Mesendoderm (in vitro differentiated cells): ENCODE measurements around the gene OMP.

Experiments
- DNase-seq: peaks from one replicate; pipeline ENCODE4 v3.0.0; 2013
- H2AK5ac ChIP-seq: 2 replicates; pipeline ENCODE4 v1.6.1; 2013; ENCODE audit warnings: low read length, inconsistent platforms
- H2BK120ac ChIP-seq: 2 replicates; pipeline ENCODE4 v1.6.1; 2013; ENCODE audit warnings: low read depth, mild to moderate bottlenecking, low read length, moderate library complexity, mixed read lengths
- H2BK15ac ChIP-seq: replicated peaks from 2 replicates; pipeline ENCODE4 v1.6.1; 2013; ENCODE audit warnings: low read depth, mild to moderate bottlenecking, moderate library complexity
- H2BK5ac ChIP-seq: 2 replicates; pipeline ENCODE4 v1.6.1; 2013; ENCODE audit warnings: low read length, inconsistent platforms
- H3K18ac ChIP-seq: 2 replicates; pipeline ENCODE4 v1.6.1; 2013; ENCODE audit warnings: mild to moderate bottlenecking, low read length, mixed read lengths
- H3K23ac ChIP-seq: one replicate; pipeline ENCODE4 v1.6.1; 2013; ENCODE audit warnings: low read length
- H3K27ac ChIP-seq: 2 replicates; pipeline ENCODE4 v1.5.1; 2013; ENCODE audit warnings: low read depth, mild to moderate bottlenecking, inconsistent platforms, low read length, moderate library complexity
- H3K27me3 ChIP-seq: 2 replicates; pipeline ENCODE4 v1.6.1; 2013; ENCODE audit warnings: low read length, control low read depth, mild to moderate bottlenecking, inconsistent platforms; ENCODE audit not compliant: insufficient read depth, poor library complexity
- H3K36me3 ChIP-seq: 2 replicates; pipeline ENCODE4 v1.6.1; 2013; ENCODE audit warnings: low read length, inconsistent platforms; ENCODE audit not compliant: control insufficient read depth, insufficient read depth
- H3K4ac ChIP-seq: one replicate; pipeline ENCODE4 v1.6.1; 2013; ENCODE audit warnings: low read depth, mild to moderate bottlenecking, low read length, moderate library complexity
- H3K4me1 ChIP-seq: 2 replicates; pipeline ENCODE4 v1.6.1; 2013; ENCODE audit warnings: low read depth, low read length, inconsistent platforms; ENCODE audit not compliant: control insufficient read depth
- H3K4me2 ChIP-seq: 2 replicates; pipeline ENCODE4 v1.6.1; 2013; ENCODE audit warnings: low read length
- H3K4me3 ChIP-seq: 2 replicates; pipeline ENCODE4 v1.5.1; 2013; ENCODE audit warnings: mild to moderate bottlenecking, low read length
- H3K56ac ChIP-seq: one replicate; pipeline ENCODE4 v1.6.1; 2013; ENCODE audit warnings: low read length
- H3K79me1 ChIP-seq: 2 replicates; pipeline ENCODE4 v1.6.1; 2013; ENCODE audit warnings: low read length, inconsistent platforms
- H3K79me2 ChIP-seq: 2 replicates; pipeline ENCODE4 v1.6.1; 2013; ENCODE audit warnings: mild to moderate bottlenecking, low read length; ENCODE audit not compliant: control insufficient read depth, insufficient read depth
- H3K9ac ChIP-seq: 2 replicates; pipeline ENCODE4 v1.6.1; 2013; ENCODE audit warnings: low read length, inconsistent platforms
- H4K5ac ChIP-seq: one replicate; pipeline ENCODE4 v1.6.1; 2013; ENCODE audit warnings: low read length
- H4K8ac ChIP-seq: one replicate; pipeline ENCODE4 v1.6.1; 2013; ENCODE audit warnings: low read depth, mild to moderate bottlenecking, control low read depth, low read length, moderate library complexity
- WGBS: extraction: QIAGEN DNeasy Blood & Tissue Kit; methylation state at CpG from one replicate; pipeline ENCODE4 v1.1.7; 2013; ENCODE audit warnings: low lambda C conversion rate, missing lambda C conversion rate; ENCODE audit not compliant: insufficient coverage; ENCODE audit errors: extremely low coverage; 5-methylcytosine and 5-hydroxymethylcytosine counted together

The OMP gene

DNA sequence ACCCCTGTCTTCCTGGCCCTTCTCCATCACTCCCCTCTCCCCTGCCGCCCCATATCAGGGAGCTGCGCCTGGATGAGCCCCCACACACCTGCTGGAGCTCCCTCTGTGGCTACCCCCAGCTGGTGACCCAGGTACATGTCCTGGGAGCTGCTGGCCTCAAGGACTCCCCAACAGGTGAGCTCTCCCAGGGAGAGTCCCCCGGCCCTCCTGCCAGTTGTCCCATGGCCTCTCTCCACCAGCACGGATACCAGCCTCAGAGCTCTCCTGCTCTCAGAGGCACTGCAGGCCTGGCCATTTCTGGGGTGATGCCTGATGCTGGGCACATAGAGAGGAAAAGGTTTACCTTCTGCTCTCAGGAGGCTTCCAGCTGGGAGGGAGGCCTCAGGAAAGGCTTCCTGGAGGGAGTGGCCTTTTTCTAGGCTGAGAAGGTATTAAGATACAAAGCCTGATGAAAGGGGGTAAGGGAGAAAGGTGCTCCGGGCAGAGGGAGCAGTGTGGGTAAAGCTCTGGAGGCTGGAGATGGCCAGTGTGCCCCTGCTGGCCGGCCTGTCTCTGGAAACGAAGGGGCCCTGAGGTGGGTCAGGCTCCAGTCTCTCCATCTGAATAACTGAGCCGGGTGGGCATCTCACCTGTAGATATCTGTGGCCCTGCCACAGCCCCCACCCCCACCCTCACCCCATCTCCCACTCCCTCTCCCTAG lies 19.4 kb downstream of the OMP start:
- no peaks in the 10 kb centered on the region for H3K4me1 ChIP-seq
- no peak overlapping the region for H3K9ac ChIP-seq
- H3K4me3 ChIP-seq, result no peak overlapping the region
- H3K27ac ChIP-seq, result no peak overlapping the region
- H2BK15ac ChIP-seq, result no peak overlapping the region
- H4K8ac ChIP-seq, result no peak overlapping the region
- no peaks in the 10 kb centered on the region for H3K36me3 ChIP-seq
- H3K23ac ChIP-seq, result no peak overlapping the region
- no peak overlapping the region for H3K56ac ChIP-seq
- H2BK5ac ChIP-seq, result no peak overlapping the region
- no peak overlapping the region for H3K4me2 ChIP-seq
- no CpG with 5 or more reads among the region's 8 CpGs for WGBS
- H3K4ac ChIP-seq, result no peak overlapping the region
- H3K18ac ChIP-seq, result no peak overlapping the region
- H4K5ac ChIP-seq, result no peak overlapping the region
- no peaks in the 10 kb centered on the region for H3K79me1 ChIP-seq
- H2BK120ac ChIP-seq, result no peak overlapping the region
- no peaks in the 10 kb centered on the region for H3K79me2 ChIP-seq
- no peak for DNase-seq
- H3K27me3 ChIP-seq, result no peaks in the 10 kb centered on the region
- H2AK5ac ChIP-seq, result no peak overlapping the region

DNA sequence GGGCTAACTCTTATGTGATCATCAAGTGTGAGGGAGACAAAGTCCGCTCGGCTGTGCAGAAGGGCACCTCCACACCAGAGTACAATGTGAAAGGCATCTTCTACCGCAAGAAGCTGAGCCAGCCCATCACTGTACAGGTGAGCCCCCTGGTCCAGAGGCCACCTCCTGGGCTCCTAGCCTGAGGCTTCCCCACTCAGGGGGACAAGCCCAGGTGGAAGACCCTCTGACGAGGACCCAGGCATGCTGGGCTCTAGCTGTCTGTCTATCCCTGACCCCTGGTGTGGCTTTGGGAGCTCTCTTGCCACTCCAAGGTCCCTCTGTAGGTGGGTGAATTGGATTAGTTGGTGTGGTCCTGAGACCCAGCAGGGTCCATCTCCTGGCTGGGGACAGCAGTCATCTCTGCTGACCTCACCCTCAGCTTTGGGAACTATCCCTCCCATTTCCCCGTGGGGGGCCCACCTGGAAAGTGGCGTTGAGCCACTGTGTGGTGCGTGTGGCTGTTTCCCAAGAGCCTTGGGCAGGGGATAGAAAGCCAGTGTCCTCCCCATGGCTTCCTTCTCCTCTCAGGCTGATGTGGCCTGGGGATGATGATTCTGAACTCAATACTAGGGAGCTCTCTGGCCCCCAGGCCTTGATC lies 20.1 kb downstream of the OMP start:
- no CpG with 5 or more reads among the region's 7 CpGs for WGBS
- no peak for DNase-seq
- Histone ChIP-seq H3K4me2 (no peak overlapping the region), H3K27me3 (no peaks in the 10 kb centered on the region), H2BK120ac (no peak overlapping the region), H3K4me3 (no peak overlapping the region), H3K9ac (no peak overlapping the region), H3K56ac (no peak overlapping the region), H3K18ac (no peak overlapping the region), H3K79me2 (no peaks in the 10 kb centered on the region), H2BK5ac (no peak overlapping the region), H3K23ac (no peak overlapping the region), H4K5ac (no peak overlapping the region), H3K27ac (no peak overlapping the region), H3K36me3 (no peaks in the 10 kb centered on the region), H2BK15ac (no peak overlapping the region), H3K4ac (no peak overlapping the region), H2AK5ac (no peak overlapping the region), H4K8ac (no peak overlapping the region), H3K4me1 (peaks cover 3% of the 10 kb centered on the region), H3K79me1 (no peaks in the 10 kb centered on the region)

DNA sequence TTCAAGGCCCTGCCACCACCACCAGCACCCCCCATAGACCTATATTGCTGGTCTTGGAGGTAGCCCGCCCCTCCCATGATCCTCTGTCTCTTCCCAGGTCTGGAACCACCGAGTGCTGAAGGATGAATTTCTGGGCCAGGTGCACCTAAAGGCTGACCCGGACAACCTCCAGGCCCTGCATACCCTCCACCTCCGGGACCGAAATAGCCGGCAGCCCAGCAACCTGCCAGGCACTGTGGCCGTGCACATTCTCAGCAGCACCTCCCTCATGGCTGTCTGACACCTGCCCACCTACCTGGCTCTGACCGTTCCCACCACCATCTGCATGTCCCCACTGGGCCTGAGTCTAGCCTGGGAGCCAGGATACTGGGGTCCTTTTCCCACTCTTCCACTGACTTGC lies 21.0 kb downstream of the OMP start:
- Histone ChIP-seq H2BK5ac (no peak overlapping the region), H3K4me3 (no peak overlapping the region), H3K4me1 (peaks cover 3% of the 10 kb centered on the region), H2BK120ac (no peak overlapping the region), H4K5ac (no peak overlapping the region), H3K36me3 (no peaks in the 10 kb centered on the region), H3K9ac (no peak overlapping the region), H2BK15ac (no peak overlapping the region), H3K27me3 (no peaks in the 10 kb centered on the region), H3K18ac (no peak overlapping the region), H3K23ac (no peak overlapping the region), H4K8ac (no peak overlapping the region), H3K27ac (no peak overlapping the region), H3K79me2 (no peaks in the 10 kb centered on the region), H2AK5ac (no peak overlapping the region), H3K4ac (no peak overlapping the region), H3K79me1 (no peaks in the 10 kb centered on the region), H3K4me2 (no peak overlapping the region), H3K56ac (no peak overlapping the region)
- DNase-seq, result no peak
- WGBS, result no CpG with 5 or more reads among the region's 8 CpGs

DNA sequence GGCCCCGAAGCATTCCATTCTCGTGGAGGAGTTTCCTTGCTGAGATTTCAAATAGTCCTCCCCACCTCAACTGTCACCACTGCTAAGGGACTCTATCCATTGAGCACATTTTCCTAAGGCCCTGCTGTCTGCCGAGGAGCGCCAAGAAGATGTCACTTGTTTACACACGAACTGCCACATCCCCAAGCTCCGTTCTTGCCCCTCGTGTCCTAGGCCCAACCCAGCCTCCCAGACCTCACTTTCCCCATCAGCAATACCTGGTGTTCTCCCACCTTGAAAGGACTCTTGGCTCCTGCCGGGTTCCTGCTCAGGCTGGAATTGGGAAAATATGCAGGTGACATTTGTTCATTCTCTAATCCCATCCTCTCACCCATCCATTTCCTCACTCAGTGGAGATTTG lies 21.4 kb downstream of the OMP start:
- no peaks in the 10 kb centered on the region for H3K79me2 ChIP-seq

DNA sequence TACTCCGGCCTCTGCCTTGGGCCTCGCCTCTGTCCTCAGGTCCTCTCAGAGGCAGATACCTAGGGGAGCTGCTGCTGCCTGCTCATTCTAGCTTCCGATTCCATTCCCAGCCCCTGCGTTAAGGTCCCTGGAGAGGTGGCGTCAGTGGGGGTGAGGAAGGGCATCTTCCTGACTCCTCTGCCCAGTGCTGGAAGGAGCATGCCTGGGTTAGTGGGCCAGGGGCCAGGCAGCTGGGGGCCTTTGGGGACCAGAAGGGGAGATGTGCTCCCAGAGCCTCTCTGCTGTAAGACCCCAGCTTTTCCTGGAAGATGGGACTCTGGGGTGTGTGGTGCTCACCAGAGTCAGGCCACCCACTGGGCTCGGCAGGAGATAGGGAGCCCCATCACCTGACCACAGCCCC lies 21.8 kb downstream of the OMP start:
- peaks cover 3% of the 10 kb centered on the region for H3K4me1 ChIP-seq
- no peaks in the 10 kb centered on the region for H3K36me3 ChIP-seq
- no peak overlapping the region for H3K9ac ChIP-seq
- no peak overlapping the region for H4K8ac ChIP-seq
- no peak overlapping the region for H4K5ac ChIP-seq
- H2AK5ac ChIP-seq, result no peak overlapping the region
- no peaks in the 10 kb centered on the region for H3K79me2 ChIP-seq
- no peak overlapping the region for H2BK15ac ChIP-seq
- no peak overlapping the region for H3K18ac ChIP-seq
- H3K56ac ChIP-seq, result no peak overlapping the region
- no peak for DNase-seq
- H3K79me1 ChIP-seq, result no peaks in the 10 kb centered on the region
- no CpG with 5 or more reads among the region's 6 CpGs for WGBS
- H3K27me3 ChIP-seq, result no peaks in the 10 kb centered on the region
- no peak overlapping the region for H2BK120ac ChIP-seq
- H3K27ac ChIP-seq, result no peak overlapping the region
- H3K4me3 ChIP-seq, result no peak overlapping the region
- H3K23ac ChIP-seq, result no peak overlapping the region
- no peak overlapping the region for H3K4me2 ChIP-seq
- H2BK5ac ChIP-seq, result no peak overlapping the region
- H3K4ac ChIP-seq, result no peak overlapping the region

More for the DNA sequence above, 21.4 kb downstream of the OMP start:
- H3K36me3 ChIP-seq, result no peaks in the 10 kb centered on the region
- no peak overlapping the region for H3K9ac ChIP-seq
- no peak overlapping the region for H3K27ac ChIP-seq
- no peak for DNase-seq
- H3K56ac ChIP-seq, result no peak overlapping the region
- H4K5ac ChIP-seq, result no peak overlapping the region
- H2BK15ac ChIP-seq, result no peak overlapping the region
- H3K4ac ChIP-seq, result no peak overlapping the region
- H3K23ac ChIP-seq, result no peak overlapping the region
- no peak overlapping the region for H2BK5ac ChIP-seq
- H3K4me1 ChIP-seq, result peaks cover 3% of the 10 kb centered on the region
- WGBS, result no CpG with 5 or more reads among the region's 8 CpGs
- H3K79me1 ChIP-seq, result no peaks in the 10 kb centered on the region
- no peak overlapping the region for H3K4me2 ChIP-seq
- no peak overlapping the region for H3K4me3 ChIP-seq
- no peak overlapping the region for H2AK5ac ChIP-seq
- H4K8ac ChIP-seq, result no peak overlapping the region
- H2BK120ac ChIP-seq, result no peak overlapping the region
- H3K27me3 ChIP-seq, result no peaks in the 10 kb centered on the region
- no peak overlapping the region for H3K18ac ChIP-seq

DNA sequence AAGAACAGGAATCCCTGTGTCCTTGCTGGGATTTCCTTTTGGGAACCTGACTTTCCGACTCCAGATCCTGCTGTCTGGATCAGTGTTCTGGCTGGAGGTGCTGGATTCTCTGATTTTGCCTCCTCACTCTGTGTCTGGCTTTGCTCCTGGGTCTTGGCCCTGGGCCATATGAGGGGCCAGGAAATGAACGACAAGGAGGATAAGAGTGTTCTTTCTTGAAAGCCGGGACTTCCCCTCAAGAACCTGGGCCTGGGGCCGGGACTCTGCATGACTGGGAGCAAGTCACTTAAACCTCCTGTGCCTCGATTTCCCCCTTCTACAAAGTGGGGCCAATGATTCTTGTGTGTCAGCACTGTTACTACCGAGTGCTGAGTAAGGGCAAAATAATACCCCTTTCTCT lies 22.6 kb downstream of the OMP start:
- peaks cover 3% of the 10 kb centered on the region for H3K4me1 ChIP-seq
- H3K27me3 ChIP-seq, result no peaks in the 10 kb centered on the region
- H2BK15ac ChIP-seq, result no peak overlapping the region
- H3K4me2 ChIP-seq, result no peak overlapping the region
- H2BK5ac ChIP-seq, result no peak overlapping the region
- no peak overlapping the region for H3K9ac ChIP-seq
- no peak overlapping the region for H2BK120ac ChIP-seq
- no peak overlapping the region for H3K23ac ChIP-seq
- H3K27ac ChIP-seq, result no peak overlapping the region
- H3K4me3 ChIP-seq, result no peak overlapping the region
- no peak overlapping the region for H3K4ac ChIP-seq
- no peaks in the 10 kb centered on the region for H3K36me3 ChIP-seq
- H4K8ac ChIP-seq, result no peak overlapping the region
- H4K5ac ChIP-seq, result no peak overlapping the region
- H3K79me1 ChIP-seq, result no peaks in the 10 kb centered on the region
- WGBS, result no CpG with 5 or more reads among the region's 6 CpGs
- no peak overlapping the region for H3K18ac ChIP-seq
- H3K79me2 ChIP-seq, result no peaks in the 10 kb centered on the region
- H3K56ac ChIP-seq, result no peak overlapping the region
- no peak for DNase-seq
- H2AK5ac ChIP-seq, result no peak overlapping the region
